ENCODE data around the gene MOBP.

Gene MOBP

GRCh38 chr3:39541442-39541841 lies 74.0 kb downstream of the MOBP start:
- no peak for DNase-seq (ENCODE audit: low read depth, low spot score)

GRCh38 chr3:39541917-39542329 lies 74.4 kb downstream of the MOBP start:
- DNase-seq (ENCODE audit: low read depth, low spot score), result peak; percentile 12

- DNase-seq (ENCODE audit: low read depth, low spot score), result no peak
Measured at GRCh38 chr3:39542588-39542988, 75.1 kb downstream of the MOBP start.

- DNase-seq (ENCODE audit: low read depth, low spot score), result no peak
Measured at GRCh38 chr3:39548282-39548681, 80.8 kb downstream of the MOBP start.

GRCh38 chr3:39550354-39551051 lies 83.0 kb downstream of the MOBP start:
- DNase-seq (ENCODE audit: low read depth, low spot score), result no peak
